ENCODE measurements around the gene SH3PXD2A. TPM values are rescaled to one million over a fixed set of nuclear protein-coding genes. Genes with fewer than 3 reads are reported as not detected.

SH3PXD2A gene
- total and polyA plus RNA-seq, 2 donors (not counting 1 experiment from before 2014, with no cell fraction given) = 3.2 to 33.5 TPM

DNA sequence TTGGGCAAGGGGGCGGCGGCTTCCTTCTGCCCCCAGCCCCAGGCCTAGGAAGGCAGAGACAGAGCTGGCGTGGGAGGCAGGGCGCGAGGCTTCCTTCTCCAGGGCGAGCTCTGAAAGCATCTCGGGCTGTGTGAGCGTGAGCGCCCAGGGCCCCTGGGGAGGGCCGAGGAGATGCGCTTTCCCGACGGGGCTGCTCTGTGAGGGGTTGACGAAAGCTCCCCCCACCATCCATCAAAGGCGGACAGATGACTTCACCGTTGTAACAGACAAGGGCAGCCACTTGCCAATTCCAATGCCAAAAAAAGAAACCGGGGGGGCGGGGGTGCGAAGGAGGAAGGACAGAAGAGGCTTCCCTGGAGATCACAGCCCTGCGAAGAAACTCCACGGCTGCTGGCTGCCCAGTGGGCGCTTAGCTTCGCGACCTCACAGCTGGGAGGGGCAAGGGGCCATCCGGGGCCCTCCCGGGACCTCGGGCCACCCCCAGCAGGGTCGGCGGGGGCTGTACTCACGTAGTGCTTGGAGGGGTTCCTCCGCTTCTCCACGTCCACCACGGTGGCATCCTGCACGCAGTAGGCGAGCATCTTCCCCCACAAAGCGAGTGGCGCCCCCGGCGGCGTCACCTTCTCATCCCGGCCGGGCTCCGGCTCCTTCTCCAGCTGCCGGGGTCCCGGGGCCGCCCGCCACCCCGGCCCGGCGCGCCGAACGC lies 537 bp downstream of the SH3PXD2A start:
- Histone ChIP-seq H3K9ac (ENCODE audit: low read length) (peak overlapping the region; percentile 56), H3K36me3 (replicated peaks in 1 of 2; ENCODE audit: control extremely low read depth in 1 of 2, control insufficient read depth in 1 of 2, extremely low read depth in 1 of 2, insufficient read depth in 2 of 2, low read length in 1 of 2) (no peaks in the 10 kb centered on the region), H3K27me3 (replicated peaks in 1 of 4; ENCODE audit: control extremely low read depth in 1 of 4, control insufficient read depth in 3 of 4, insufficient read depth in 4 of 4, low read length in 3 of 4) (peaks cover 0 to 50% (median 15%) of the 10 kb centered on the region in 4 experiments), H3K79me2 (ENCODE audit: control insufficient read depth, insufficient read depth, low read length) (no peaks in the 10 kb centered on the region), H3K27ac (ENCODE audit: low read length in 2 of 2) (no peak overlapping the region), H3K9me3 (ENCODE audit: control extremely low read depth in 1 of 3, control insufficient read depth in 2 of 3, insufficient read depth in 1 of 3, low read length in 2 of 3) (no peaks in the 10 kb centered on the region), H3K4me3 (ENCODE audit: control extremely low read depth in 1 of 5, extremely low read depth in 1 of 5, insufficient read depth in 1 of 5, low read depth in 2 of 5, low read length in 4 of 5) (peak overlapping the region in 4 of 5 experiments; percentile 5 to 61 (median 41)), H3K4me2 (replicated peaks; ENCODE audit: low read depth, low read length, poor library complexity, severe bottlenecking) (peak overlapping the region; percentile 85), H3K4me1 (ENCODE audit: control insufficient read depth in 2 of 2, insufficient read depth in 2 of 2, low read length in 2 of 2) (peaks cover 17 to 18% of the 10 kb centered on the region in 2 donors), H2AFZ (ENCODE audit: insufficient read depth, low read depth, low read length, poor library complexity, severe bottlenecking) (peak overlapping the region; percentile 38), H4K20me1 (ENCODE audit: control insufficient read depth, insufficient read depth, low read length, poor library complexity, severe bottlenecking) (no peaks in the 10 kb centered on the region)
- CTCF ChIA-PET = interaction anchor here (0.8 to 4.9 kb wide), 3 partner anchors 12 to 141 kb away, joined by 3 to 23 read pairs (median 3); no protein-coding TSS in a partner anchor
- TF ChIP-seq, protein P1, sequence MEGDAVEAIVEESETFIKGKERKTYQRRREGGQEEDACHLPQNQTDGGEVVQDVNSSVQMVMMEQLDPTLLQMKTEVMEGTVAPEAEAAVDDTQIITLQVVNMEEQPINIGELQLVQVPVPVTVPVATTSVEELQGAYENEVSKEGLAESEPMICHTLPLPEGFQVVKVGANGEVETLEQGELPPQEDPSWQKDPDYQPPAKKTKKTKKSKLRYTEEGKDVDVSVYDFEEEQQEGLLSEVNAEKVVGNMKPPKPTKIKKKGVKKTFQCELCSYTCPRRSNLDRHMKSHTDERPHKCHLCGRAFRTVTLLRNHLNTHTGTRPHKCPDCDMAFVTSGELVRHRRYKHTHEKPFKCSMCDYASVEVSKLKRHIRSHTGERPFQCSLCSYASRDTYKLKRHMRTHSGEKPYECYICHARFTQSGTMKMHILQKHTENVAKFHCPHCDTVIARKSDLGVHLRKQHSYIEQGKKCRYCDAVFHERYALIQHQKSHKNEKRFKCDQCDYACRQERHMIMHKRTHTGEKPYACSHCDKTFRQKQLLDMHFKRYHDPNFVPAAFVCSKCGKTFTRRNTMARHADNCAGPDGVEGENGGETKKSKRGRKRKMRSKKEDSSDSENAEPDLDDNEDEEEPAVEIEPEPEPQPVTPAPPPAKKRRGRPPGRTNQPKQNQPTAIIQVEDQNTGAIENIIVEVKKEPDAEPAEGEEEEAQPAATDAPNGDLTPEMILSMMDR (IDR thresholded peaks at IDR 0.05) = no peak
- TF ChIP-seq EZH2 (IDR thresholded peaks at IDR 0.05; ENCODE audit: borderline replicate concordance, insufficient read depth, low read depth, low read length, poor library complexity, severe bottlenecking) = peak; percentile 79
- intact Hi-C loops (cut with micrococcal nuclease) = no loop called here
- peak overlapping the region; percentile 86 for H3K4me3 Mint-ChIP-seq
- no peaks in the 10 kb centered on the region for H3K9me3 Mint-ChIP-seq (ENCODE audit: insufficient read depth)
- H3K4me1 Mint-ChIP-seq = peaks cover 15% of the 10 kb centered on the region
- WGBS (ENCODE audit: insufficient coverage) = under 1% methylated on average over 43 of the region's 53 CpGs
- DNase-seq (peak; percentile 35), ATAC-seq (ENCODE audit: low read depth) (no peak)
- no peak overlapping the region for H3K27ac Mint-ChIP-seq
- POLR2A ChIA-PET = no interaction called here
- H3K27me3 Mint-ChIP-seq = peaks cover 64% of the 10 kb centered on the region

DNA sequence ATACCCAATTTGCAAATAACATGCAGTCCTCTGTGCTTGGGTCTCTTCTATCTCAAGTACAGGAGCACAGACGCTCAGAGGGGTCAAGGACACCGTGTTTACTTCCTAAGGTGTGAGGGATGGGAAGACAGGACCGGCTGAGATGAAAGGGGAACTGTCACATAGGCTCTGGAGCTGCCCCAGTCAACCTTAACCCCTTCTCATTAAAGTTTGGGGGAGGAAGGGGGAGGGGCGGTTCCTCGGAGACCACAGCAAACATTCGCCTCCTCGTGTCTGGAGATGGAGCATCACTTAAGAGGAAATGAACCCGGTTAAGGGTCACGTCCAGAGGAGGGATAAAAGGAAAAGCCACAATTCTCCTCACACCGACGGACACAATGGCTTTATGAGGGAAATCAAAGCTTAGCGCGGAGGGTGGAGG lies 1.1 kb downstream of the SH3PXD2A start:
- peak overlapping the region in 3 of 5 experiments; percentile 41 to 61 (median 41) for H3K4me3 ChIP-seq (ENCODE audit: control extremely low read depth in 1 of 5, extremely low read depth in 1 of 5, insufficient read depth in 1 of 5, low read depth in 2 of 5, low read length in 4 of 5)
- intact Hi-C loops (cut with micrococcal nuclease) = no loop called here
- no peak for TF ChIP-seq EZH2 (IDR thresholded peaks at IDR 0.05; ENCODE audit: borderline replicate concordance, insufficient read depth, low read depth, low read length, poor library complexity, severe bottlenecking)
- TF ChIP-seq, protein P1 (IDR thresholded peaks at IDR 0.05) = no peak
- H3K36me3 ChIP-seq (replicated peaks in 1 of 2; ENCODE audit: control extremely low read depth in 1 of 2, control insufficient read depth in 1 of 2, extremely low read depth in 1 of 2, insufficient read depth in 2 of 2, low read length in 1 of 2) = no peaks in the 10 kb centered on the region
- peaks cover 0 to 50% (median 15%) of the 10 kb centered on the region in 4 experiments for H3K27me3 ChIP-seq (replicated peaks in 1 of 4; ENCODE audit: control extremely low read depth in 1 of 4, control insufficient read depth in 3 of 4, insufficient read depth in 4 of 4, low read length in 3 of 4)
- H3K4me3 Mint-ChIP-seq = peak overlapping the region; percentile 86
- WGBS (ENCODE audit: insufficient coverage) = 4% methylated on average over 4 of the region's 13 CpGs
- peaks cover 15% of the 10 kb centered on the region for H3K4me1 Mint-ChIP-seq
- peak overlapping the region; percentile 38 for H2AFZ ChIP-seq (ENCODE audit: insufficient read depth, low read depth, low read length, poor library complexity, severe bottlenecking)
- no peaks in the 10 kb centered on the region for H4K20me1 ChIP-seq (ENCODE audit: control insufficient read depth, insufficient read depth, low read length, poor library complexity, severe bottlenecking)
- POLR2A ChIA-PET = no interaction called here
- no peaks in the 10 kb centered on the region for H3K79me2 ChIP-seq (ENCODE audit: control insufficient read depth, insufficient read depth, low read length)
- DNase-seq (peak; percentile 20), ATAC-seq (ENCODE audit: low read depth) (no peak)
- no peaks in the 10 kb centered on the region for H3K9me3 ChIP-seq (ENCODE audit: control extremely low read depth in 1 of 3, control insufficient read depth in 2 of 3, insufficient read depth in 1 of 3, low read length in 2 of 3)
- peaks cover 17 to 18% of the 10 kb centered on the region in 2 donors for H3K4me1 ChIP-seq (ENCODE audit: control insufficient read depth in 2 of 2, insufficient read depth in 2 of 2, low read length in 2 of 2)
- H3K27ac ChIP-seq (ENCODE audit: low read length in 2 of 2) = no peak overlapping the region
- peaks cover 67% of the 10 kb centered on the region for H3K27me3 Mint-ChIP-seq
- CTCF ChIA-PET = interaction anchor here (0.8 to 4.9 kb wide), 3 partner anchors 12 to 140 kb away, joined by 3 to 23 read pairs (median 3); no protein-coding TSS in a partner anchor
- H3K9me3 Mint-ChIP-seq (ENCODE audit: insufficient read depth) = no peaks in the 10 kb centered on the region
- H3K9ac ChIP-seq (ENCODE audit: low read length) = peak overlapping the region; percentile 56
- peak overlapping the region; percentile 85 for H3K4me2 ChIP-seq (replicated peaks; ENCODE audit: low read depth, low read length, poor library complexity, severe bottlenecking)
- H3K27ac Mint-ChIP-seq = no peak overlapping the region
